HL-60/S4 (cell line): ENCODE measurements around the gene GRM1.
"Not testable (repeated sequence)": the region's sequence is repeated elsewhere in the genome, so short reads cannot be mapped to it uniquely, and the experiment has no call there.

Source experiments
- in situ Hi-C: fragments of 300-500 bp; cut with MboI; formaldehyde crosslinking; loops from 2 replicates; pipeline ENCODE4 v1.14.3; 2022; ENCODE audit warnings: low sequenced_read_pairs

The GRM1 gene

DNA sequence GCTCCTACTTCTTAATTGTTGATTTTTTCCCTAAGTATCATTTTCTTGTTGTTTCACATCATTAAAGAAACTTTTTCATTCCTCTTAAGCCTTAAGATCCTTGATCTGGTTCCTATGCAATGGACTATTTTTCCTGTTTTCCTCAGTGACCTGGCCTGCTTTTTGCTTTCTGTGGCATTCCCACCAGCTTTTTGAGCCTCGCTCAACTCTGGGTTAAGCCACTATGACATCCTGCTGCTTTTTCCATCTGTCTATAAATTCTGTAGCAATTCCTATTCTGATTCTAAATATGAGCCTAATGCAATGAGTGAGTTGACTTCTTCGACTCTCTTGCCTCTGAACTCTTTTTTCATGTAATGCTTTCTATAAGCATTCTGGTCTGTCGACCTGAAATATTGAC is 160.3 kb downstream of the GRM1 start:
- in situ Hi-C loops = no loop called here

- in situ Hi-C loops = no loop called here
Observed at GRCh38 chr6:146190581-146190980, 161.7 kb downstream of the GRM1 start.

DNA sequence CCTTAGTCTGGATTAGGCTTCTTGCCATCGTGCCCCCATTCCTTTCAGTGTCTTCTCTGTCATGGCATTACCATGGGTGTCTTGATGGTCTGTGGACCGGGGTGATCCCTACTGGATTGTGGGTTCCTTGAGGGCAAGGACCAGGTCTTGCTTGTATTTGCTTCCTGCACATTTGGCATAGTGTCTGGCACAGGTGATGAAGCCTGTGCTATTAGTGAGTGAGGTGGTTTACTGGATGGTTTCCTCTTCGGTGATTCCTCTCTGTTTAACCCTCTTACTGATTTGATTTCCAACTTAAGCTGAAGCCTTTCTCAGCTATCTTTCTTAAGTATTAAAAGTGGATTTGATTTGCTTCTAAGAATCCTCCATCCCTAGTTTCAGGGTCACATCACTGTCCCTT is 162.3 kb downstream of the GRM1 start:
- in situ Hi-C loops = no loop called here

- in situ Hi-C loops = no loop called here
Observed at GRCh38 chr6:146191612-146192011, 162.8 kb downstream of the GRM1 start.

- in situ Hi-C loops = no loop called here
Observed at GRCh38 chr6:146194434-146194833, 165.6 kb downstream of the GRM1 start.

DNA sequence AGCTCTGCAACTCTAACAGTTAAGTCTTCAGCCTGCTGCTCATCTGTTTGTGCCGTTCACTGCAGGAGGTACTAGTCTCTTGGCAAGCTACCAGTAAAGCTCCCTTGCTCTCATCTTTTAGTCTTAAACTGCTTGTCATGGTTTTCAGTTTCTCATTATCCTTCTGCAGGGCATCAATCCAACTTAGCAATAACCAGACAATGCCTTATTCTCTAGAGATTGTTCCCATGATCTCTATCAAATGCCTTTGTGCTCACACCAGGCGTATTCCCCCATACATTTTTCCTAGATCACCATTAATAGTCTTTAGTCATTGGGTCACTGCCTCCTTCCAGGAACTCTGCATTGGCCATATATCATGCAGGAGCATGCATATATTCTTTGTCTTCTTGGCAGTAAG is 171.3 kb downstream of the GRM1 start:
- in situ Hi-C loops = no loop called here

DNA sequence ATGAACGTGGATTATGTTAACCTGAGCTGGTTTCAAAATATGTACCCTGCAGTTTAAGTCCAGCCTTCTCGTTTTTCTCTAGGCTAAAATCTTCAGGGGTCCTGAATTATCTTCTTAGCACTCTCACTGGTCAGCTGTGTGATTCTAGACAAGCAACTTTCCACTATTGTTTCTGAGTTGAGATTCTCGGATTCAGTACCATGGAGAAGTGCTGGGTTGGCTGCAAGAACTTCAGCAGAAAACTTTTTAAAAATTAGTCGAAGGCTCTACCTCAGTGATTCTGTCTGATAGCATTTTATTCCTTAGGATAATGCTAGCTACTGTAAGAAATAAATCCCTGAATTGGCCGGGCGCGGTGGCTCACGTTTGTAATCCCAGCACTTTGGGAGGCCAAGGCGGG is 173.7 kb downstream of the GRM1 start:
- in situ Hi-C loops = no loop called here

DNA sequence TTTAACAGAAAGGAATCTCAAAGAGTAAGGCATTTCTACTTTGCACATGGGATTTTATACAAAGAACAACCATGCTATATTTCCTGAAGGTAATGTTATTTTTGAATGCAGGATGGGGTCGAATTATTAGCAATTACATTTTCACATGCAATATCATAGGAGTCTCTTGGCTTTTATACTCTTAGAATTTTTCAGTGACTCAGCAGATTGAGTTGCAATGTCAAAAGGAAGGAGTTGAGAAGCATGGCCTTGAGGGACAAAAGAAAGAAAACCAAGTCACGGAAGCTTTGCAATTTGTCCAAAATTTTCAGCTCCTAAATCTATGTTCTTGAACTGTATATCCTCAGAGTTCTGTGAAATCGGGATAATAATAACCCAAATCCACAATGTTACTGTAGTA is 181.1 kb downstream of the GRM1 start:
- in situ Hi-C loops = no loop called here

DNA sequence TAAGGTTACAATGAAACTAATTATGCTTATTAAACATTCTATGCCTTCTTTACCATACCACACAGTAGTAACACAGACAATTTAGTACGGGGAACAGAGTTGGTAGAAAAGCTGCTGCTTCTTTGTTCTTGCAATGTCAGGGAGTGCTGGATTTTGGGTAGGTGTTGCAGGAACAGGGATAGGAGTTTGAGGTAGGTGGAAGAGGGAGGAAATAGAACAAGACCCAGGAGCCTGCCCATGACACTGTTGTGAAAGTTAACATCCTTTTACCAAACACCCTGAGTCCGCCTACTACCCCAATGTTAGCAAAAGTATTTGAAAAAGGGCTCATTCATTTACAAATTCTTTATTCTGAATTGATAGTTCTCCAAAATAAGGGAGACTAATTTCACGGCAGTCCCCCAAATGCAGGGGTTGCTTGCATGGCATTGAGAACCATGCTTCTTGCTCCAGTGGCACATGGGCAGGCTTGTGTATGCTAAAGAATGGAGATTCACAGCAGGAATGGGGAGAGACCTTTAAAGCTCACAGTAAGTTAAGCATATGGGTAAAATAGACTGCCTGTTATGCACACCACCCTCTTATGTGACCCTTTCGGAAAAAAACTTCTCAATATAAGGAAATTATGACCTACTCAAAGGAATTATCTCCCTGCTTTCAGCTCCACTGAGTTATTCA is 181.7 kb downstream of the GRM1 start:
- in situ Hi-C loops = no loop called here

DNA sequence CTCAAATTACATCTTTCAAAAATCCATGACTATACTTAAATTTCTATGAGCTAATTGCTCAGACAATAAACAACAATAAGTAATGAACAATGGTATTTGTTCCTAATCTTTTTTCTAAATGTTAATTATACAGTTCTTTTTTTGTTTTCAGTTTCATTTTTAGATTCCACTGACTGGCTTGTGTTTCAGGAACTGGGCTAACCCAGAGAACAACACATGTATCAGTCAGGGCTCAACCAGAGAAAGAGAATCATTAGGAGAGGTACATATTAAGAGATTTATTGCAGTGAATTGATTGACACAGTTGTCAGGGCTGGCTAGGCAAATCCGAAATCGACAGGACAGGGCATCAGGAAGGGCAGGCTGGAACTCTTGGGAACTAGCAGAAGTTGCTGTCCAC is 182.8 kb downstream of the GRM1 start:
- in situ Hi-C loops = no loop called here

DNA sequence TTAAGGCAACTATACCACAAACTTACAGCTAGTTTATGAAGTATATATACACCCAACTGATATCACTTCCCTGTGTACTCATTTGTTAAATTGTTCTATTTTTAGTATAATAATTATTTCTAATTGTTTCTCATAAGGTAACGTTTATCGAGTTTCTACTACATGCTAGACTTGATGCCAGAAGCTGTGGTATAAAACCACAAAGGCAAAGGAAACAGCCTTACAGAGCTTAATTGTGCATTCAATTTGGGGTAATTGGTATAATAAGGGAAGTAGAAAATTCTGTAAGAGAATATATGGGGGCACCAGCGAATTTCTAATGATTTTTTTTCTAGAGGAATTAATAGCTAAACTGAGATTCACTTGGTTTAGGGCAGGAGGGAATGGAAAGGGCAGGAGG is 183.9 kb downstream of the GRM1 start:
- in situ Hi-C loops = no loop called here

DNA sequence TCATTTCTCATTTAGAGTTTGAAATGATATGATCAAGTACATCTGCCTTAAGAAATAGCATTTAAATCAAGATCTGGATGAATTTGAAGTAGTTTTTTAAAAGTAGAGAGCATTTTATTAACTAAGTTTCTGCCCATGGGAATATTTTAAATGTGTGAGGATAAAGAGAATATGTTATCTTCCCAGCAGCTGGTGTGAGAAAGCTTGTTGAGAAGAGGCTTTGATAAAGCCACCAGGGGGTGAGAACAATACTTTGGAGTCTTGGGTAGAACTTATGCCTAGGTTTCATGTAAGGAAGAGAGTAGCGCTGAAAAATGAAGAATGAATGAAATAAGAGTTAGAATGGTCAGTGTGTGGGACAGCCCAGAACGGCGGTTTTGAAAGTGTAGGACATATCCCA is 190.2 kb downstream of the GRM1 start:
- in situ Hi-C loops = no loop called here

- in situ Hi-C loops = no loop called here
Observed at GRCh38 chr6:146224449-146224848, 195.6 kb downstream of the GRM1 start.

- in situ Hi-C loops = no loop called here
Observed at GRCh38 chr6:146224988-146225387, 196.1 kb downstream of the GRM1 start.

DNA sequence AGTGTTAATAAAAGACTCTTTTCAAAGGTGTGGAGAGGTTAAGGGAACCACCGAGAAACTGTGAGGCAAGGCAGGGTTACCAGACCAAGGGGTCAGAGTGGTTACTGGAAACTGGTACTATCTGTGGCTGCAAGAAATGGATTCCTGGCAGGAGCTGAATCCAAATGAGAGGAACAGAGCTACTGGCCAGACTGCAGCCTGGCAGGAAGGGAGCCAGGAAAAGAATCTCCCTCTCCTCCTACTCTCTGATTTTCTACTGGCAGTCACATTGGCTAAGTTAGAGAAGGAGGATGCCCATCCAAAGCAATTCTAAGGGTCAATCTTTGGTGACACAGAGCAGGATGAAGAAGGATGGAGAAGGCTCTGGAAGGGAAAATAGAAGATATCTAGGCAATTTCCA is 211.5 kb downstream of the GRM1 start:
- in situ Hi-C loops = no loop called here

DNA sequence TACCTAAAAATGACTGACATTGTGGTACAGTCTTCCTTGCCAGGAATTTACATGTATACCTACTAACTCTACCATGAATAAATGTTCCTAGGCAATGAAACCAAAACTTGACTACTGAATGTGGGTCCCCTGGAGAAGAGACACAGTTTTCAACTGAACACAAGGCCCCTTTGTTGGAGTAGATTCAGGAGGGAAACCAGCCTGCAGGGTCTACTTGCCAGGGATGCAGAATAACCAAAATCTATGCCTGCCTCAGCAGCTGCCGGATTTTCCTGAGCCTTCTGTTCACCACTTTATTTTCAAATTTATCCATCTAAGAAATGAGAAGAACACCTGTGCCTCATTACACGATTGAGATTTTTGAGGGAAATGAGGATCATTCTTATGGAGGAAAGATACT is 211.9 kb downstream of the GRM1 start:
- in situ Hi-C loops = no loop called here

- in situ Hi-C loops = not testable (repeated sequence)
Observed at GRCh38 chr6:146243646-146244045, 214.8 kb downstream of the GRM1 start.

DNA sequence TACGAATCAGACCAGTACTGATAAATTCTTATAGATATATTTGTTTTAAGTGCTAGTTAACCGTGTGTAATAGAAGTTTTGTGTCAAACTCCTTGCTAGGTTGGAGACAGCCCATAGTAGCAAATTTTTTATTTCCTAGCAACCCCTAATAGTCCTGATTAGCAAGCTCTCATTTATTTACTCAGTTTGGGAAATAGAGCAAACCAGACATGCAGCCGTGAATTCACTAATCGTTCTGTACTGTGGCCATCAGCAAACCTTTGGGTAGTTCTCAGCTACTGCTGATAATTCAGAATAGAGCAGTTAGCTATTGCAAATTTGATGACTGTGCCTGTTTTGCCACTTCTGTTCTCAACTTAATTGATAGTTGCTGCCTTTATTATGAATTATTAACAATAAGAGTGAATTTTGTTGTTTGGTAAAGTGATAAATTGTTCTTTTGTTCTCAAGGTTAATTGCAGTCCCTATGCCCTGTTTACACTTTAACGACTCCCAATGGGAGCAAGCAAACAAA is 215.8 kb downstream of the GRM1 start:
- in situ Hi-C loops = no loop called here

DNA sequence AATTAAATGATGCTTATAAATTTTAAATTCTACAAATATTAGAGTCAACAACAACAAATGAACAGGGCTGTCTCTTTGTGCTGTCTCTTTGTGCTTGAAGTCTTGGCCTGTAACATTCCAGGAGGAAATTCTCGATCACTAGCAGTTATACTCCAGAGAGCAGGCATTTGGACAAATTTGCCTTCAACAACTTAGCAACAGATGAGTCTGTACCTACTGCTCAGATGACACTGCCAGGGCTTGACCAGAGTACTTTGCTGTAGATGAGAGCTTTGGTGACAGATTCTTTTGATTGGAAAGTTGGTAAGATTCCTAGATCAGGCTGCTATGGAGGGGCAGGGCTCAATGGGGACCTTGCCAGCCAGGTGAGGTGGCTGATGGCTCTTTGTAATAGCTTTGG is 217.2 kb downstream of the GRM1 start:
- in situ Hi-C loops = no loop called here

DNA sequence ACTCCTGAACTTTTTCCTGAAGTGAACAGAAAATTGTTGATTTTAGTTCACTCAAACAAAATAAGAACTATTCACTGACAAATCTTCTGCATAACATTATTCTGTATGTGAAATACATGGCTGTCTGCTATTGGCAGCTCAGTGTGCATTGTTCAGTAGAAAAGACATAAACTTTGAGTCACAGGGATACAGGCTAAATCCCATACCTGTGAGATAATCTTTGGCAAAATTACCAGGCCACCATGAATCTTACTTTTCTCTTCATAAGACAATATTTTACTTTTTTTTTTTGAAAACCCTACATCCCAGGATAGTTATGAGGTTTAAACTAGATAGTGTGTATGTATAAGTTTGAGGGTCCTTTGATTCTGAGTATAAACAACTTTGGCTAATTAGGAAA is 224.8 kb downstream of the GRM1 start:
- in situ Hi-C loops = no loop called here

DNA sequence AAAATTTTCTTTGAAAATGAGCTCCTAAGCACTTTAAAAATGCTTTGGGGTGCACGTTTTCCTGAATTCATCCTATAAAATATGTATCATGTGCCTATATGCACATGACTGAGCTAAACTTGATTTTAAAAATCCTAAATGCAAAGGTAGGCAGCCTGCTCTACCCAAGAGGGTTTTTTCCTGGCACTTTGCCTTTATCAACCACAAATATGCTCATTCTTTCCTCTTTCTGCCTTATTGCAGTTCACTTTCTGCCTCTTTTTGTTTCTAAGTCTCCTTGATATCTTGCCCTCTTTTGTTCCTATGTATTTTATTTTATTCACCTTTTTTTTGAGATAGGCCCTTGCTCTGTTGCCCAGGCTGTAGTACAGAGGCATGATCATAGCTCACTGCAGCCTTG is 229.3 kb downstream of the GRM1 start:
- in situ Hi-C loops = no loop called here

DNA sequence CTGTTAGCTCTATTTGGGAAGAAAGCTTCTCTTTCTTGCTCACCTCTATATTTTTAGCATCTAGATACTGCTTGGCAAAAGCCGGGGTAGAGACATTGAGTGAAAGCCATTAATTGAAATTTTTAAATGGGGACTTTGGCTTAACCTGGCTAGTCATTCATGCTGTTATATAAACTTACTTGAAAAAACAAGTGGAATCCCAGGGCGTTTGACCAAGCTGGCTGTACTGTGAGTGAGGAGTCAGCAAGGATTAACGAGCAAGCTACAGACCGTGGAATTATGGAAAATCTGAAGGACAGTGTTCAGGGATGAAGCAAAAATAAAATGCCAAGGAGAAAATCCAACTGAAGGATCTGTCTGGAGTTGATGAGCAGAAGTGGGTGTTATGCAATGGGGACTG is 232.0 kb downstream of the GRM1 start:
- in situ Hi-C loops = no loop called here

GRCh38 chr6:146265056-146265455 is 236.2 kb downstream of the GRM1 start:
- in situ Hi-C loops = no loop called here
